ENCODE measurements around the gene FBXO46.

- TF ChIP-seq ELF1 (IDR thresholded peaks at IDR 0.05): no peak
- TF ChIP-seq FOXJ3 (CRISPR knock-in tag; IDR thresholded peaks at IDR 0.05): no peak
- TF ChIP-seq POLR2AphosphoS5 (IDR thresholded peaks at IDR 0.05; ENCODE audit: low read depth, low read length): no peak
Measured at GRCh38 chr19:45745606-45746005, 14.9 kb upstream of the FBXO46 start.
